Mesendoderm (in vitro differentiated cells): ENCODE data around the gene NCKAP1.

Experiments
- DNase-seq: peaks from one replicate; pipeline ENCODE4 v3.0.0; 2013
- H2AK5ac ChIP-seq: 2 replicates; pipeline ENCODE4 v1.6.1; 2013; ENCODE audit warnings: low read length, inconsistent platforms
- H2BK120ac ChIP-seq: 2 replicates; pipeline ENCODE4 v1.6.1; 2013; ENCODE audit warnings: low read depth, mild to moderate bottlenecking, low read length, moderate library complexity, mixed read lengths
- H2BK15ac ChIP-seq: replicated peaks from 2 replicates; pipeline ENCODE4 v1.6.1; 2013; ENCODE audit warnings: low read depth, mild to moderate bottlenecking, moderate library complexity
- H2BK5ac ChIP-seq: 2 replicates; pipeline ENCODE4 v1.6.1; 2013; ENCODE audit warnings: low read length, inconsistent platforms
- H3K18ac ChIP-seq: 2 replicates; pipeline ENCODE4 v1.6.1; 2013; ENCODE audit warnings: mild to moderate bottlenecking, low read length, mixed read lengths
- H3K23ac ChIP-seq: one replicate; pipeline ENCODE4 v1.6.1; 2013; ENCODE audit warnings: low read length
- H3K27ac ChIP-seq: 2 replicates; pipeline ENCODE4 v1.5.1; 2013; ENCODE audit warnings: low read depth, mild to moderate bottlenecking, inconsistent platforms, low read length, moderate library complexity
- H3K27me3 ChIP-seq: 2 replicates; pipeline ENCODE4 v1.6.1; 2013; ENCODE audit warnings: low read length, control low read depth, mild to moderate bottlenecking, inconsistent platforms; ENCODE audit not compliant: insufficient read depth, poor library complexity
- H3K36me3 ChIP-seq: 2 replicates; pipeline ENCODE4 v1.6.1; 2013; ENCODE audit warnings: low read length, inconsistent platforms; ENCODE audit not compliant: control insufficient read depth, insufficient read depth
- H3K4ac ChIP-seq: one replicate; pipeline ENCODE4 v1.6.1; 2013; ENCODE audit warnings: low read depth, mild to moderate bottlenecking, low read length, moderate library complexity
- H3K4me1 ChIP-seq: 2 replicates; pipeline ENCODE4 v1.6.1; 2013; ENCODE audit warnings: low read depth, low read length, inconsistent platforms; ENCODE audit not compliant: control insufficient read depth
- H3K4me2 ChIP-seq: 2 replicates; pipeline ENCODE4 v1.6.1; 2013; ENCODE audit warnings: low read length
- H3K4me3 ChIP-seq: 2 replicates; pipeline ENCODE4 v1.5.1; 2013; ENCODE audit warnings: mild to moderate bottlenecking, low read length
- H3K56ac ChIP-seq: one replicate; pipeline ENCODE4 v1.6.1; 2013; ENCODE audit warnings: low read length
- H3K79me1 ChIP-seq: 2 replicates; pipeline ENCODE4 v1.6.1; 2013; ENCODE audit warnings: low read length, inconsistent platforms
- H3K79me2 ChIP-seq: 2 replicates; pipeline ENCODE4 v1.6.1; 2013; ENCODE audit warnings: mild to moderate bottlenecking, low read length; ENCODE audit not compliant: control insufficient read depth, insufficient read depth
- H3K9ac ChIP-seq: 2 replicates; pipeline ENCODE4 v1.6.1; 2013; ENCODE audit warnings: low read length, inconsistent platforms
- H4K5ac ChIP-seq: one replicate; pipeline ENCODE4 v1.6.1; 2013; ENCODE audit warnings: low read length
- H4K8ac ChIP-seq: one replicate; pipeline ENCODE4 v1.6.1; 2013; ENCODE audit warnings: low read depth, mild to moderate bottlenecking, control low read depth, low read length, moderate library complexity
- WGBS: extraction: QIAGEN DNeasy Blood & Tissue Kit; methylation state at CpG from one replicate; pipeline ENCODE4 v1.1.7; 2013; ENCODE audit warnings: low lambda C conversion rate, missing lambda C conversion rate; ENCODE audit not compliant: insufficient coverage; ENCODE audit errors: extremely low coverage; 5-methylcytosine and 5-hydroxymethylcytosine counted together

Gene NCKAP1

GRCh38 chr2:182910965-182911364 lies 127.3 kb downstream of the NCKAP1 start:
- no peak overlapping the region for H3K23ac ChIP-seq
- no peak overlapping the region for H3K4me2 ChIP-seq
- H4K8ac ChIP-seq, result no peak overlapping the region
- no peaks in the 10 kb centered on the region for H3K4me1 ChIP-seq
- peaks cover 2% of the 10 kb centered on the region for H3K36me3 ChIP-seq
- no peaks in the 10 kb centered on the region for H3K79me2 ChIP-seq
- no peak overlapping the region for H3K18ac ChIP-seq
- no peak overlapping the region for H2AK5ac ChIP-seq
- whole genome bisulfite sequencing, result no CpG with 5 or more reads among the region's 1 CpG
- H3K4ac ChIP-seq, result no peak overlapping the region
- no peak overlapping the region for H2BK120ac ChIP-seq
- no peak overlapping the region for H3K9ac ChIP-seq
- H2BK5ac ChIP-seq, result no peak overlapping the region
- no peaks in the 10 kb centered on the region for H3K79me1 ChIP-seq
- DNase-seq, result no peak
- no peak overlapping the region for H3K27ac ChIP-seq
- no peak overlapping the region for H3K4me3 ChIP-seq
- no peaks in the 10 kb centered on the region for H3K27me3 ChIP-seq
- no peak overlapping the region for H4K5ac ChIP-seq
- no peak overlapping the region for H2BK15ac ChIP-seq
- no peak overlapping the region for H3K56ac ChIP-seq

GRCh38 chr2:182907081-182907830 lies 131.0 kb downstream of the NCKAP1 start:
- Histone ChIP-seq H3K56ac (no peak overlapping the region), H3K4me3 (no peak overlapping the region), H3K27ac (peak overlapping the region; percentile 65), H3K79me1 (no peaks in the 10 kb centered on the region), H3K4me2 (no peak overlapping the region), H3K4ac (no peak overlapping the region), H3K27me3 (no peaks in the 10 kb centered on the region), H2BK5ac (no peak overlapping the region), H3K18ac (no peak overlapping the region), H4K5ac (no peak overlapping the region), H2AK5ac (no peak overlapping the region), H3K36me3 (peaks cover 2% of the 10 kb centered on the region), H3K9ac (no peak overlapping the region), H3K79me2 (no peaks in the 10 kb centered on the region), H4K8ac (no peak overlapping the region), H3K4me1 (no peaks in the 10 kb centered on the region), H3K23ac (no peak overlapping the region), H2BK15ac (no peak overlapping the region), H2BK120ac (no peak overlapping the region)
- peak; percentile 90 for DNase-seq
- WGBS, result no CpG with 5 or more reads among the region's 7 CpGs

- H3K79me2 ChIP-seq, result no peaks in the 10 kb centered on the region
- H2AK5ac ChIP-seq, result no peak overlapping the region
- no peak overlapping the region for H2BK15ac ChIP-seq
- no peak for DNase-seq
- H2BK5ac ChIP-seq, result no peak overlapping the region
- H3K4me2 ChIP-seq, result no peak overlapping the region
- no peak overlapping the region for H3K4me3 ChIP-seq
- H3K4me1 ChIP-seq, result no peaks in the 10 kb centered on the region
- H4K8ac ChIP-seq, result no peak overlapping the region
- no peak overlapping the region for H3K56ac ChIP-seq
- H3K79me1 ChIP-seq, result no peaks in the 10 kb centered on the region
- H3K27ac ChIP-seq, result no peak overlapping the region
- no peak overlapping the region for H4K5ac ChIP-seq
- no peak overlapping the region for H3K9ac ChIP-seq
- H2BK120ac ChIP-seq, result no peak overlapping the region
- no peaks in the 10 kb centered on the region for H3K27me3 ChIP-seq
- H3K4ac ChIP-seq, result no peak overlapping the region
- H3K23ac ChIP-seq, result no peak overlapping the region
- peaks cover 3% of the 10 kb centered on the region for H3K36me3 ChIP-seq
- H3K18ac ChIP-seq, result no peak overlapping the region
These were observed 131.8 kb downstream of the NCKAP1 start for GRCh38 chr2:182906454-182906853.

GRCh38 chr2:182904844-182905243 lies 133.4 kb downstream of the NCKAP1 start:
- Histone ChIP-seq H3K4me1 (no peaks in the 10 kb centered on the region), H2BK15ac (no peak overlapping the region), H2AK5ac (no peak overlapping the region), H3K27ac (no peak overlapping the region), H3K18ac (no peak overlapping the region), H3K56ac (no peak overlapping the region), H3K27me3 (no peaks in the 10 kb centered on the region), H2BK120ac (no peak overlapping the region), H3K23ac (no peak overlapping the region), H3K79me2 (no peaks in the 10 kb centered on the region), H4K8ac (no peak overlapping the region), H3K4me3 (no peak overlapping the region), H3K9ac (no peak overlapping the region), H3K36me3 (peaks cover 1% of the 10 kb centered on the region), H3K4me2 (no peak overlapping the region), H3K4ac (no peak overlapping the region), H3K79me1 (no peaks in the 10 kb centered on the region), H2BK5ac (no peak overlapping the region), H4K5ac (no peak overlapping the region)
- WGBS, result no CpG with 5 or more reads among the region's 1 CpG
- DNase-seq, result no peak

GRCh38 chr2:182903566-182903965 lies 134.7 kb downstream of the NCKAP1 start:
- Histone ChIP-seq H2AK5ac (no peak overlapping the region), H3K9ac (no peak overlapping the region), H3K18ac (no peak overlapping the region), H4K8ac (no peak overlapping the region), H3K79me1 (no peaks in the 10 kb centered on the region), H3K27me3 (no peaks in the 10 kb centered on the region), H3K27ac (no peak overlapping the region), H4K5ac (no peak overlapping the region), H3K4me1 (no peaks in the 10 kb centered on the region), H2BK5ac (no peak overlapping the region), H3K23ac (no peak overlapping the region), H3K79me2 (no peaks in the 10 kb centered on the region), H3K4me3 (no peak overlapping the region), H3K56ac (no peak overlapping the region), H3K4ac (no peak overlapping the region), H3K4me2 (no peak overlapping the region), H3K36me3 (peaks cover 1% of the 10 kb centered on the region), H2BK120ac (no peak overlapping the region), H2BK15ac (no peak overlapping the region)
- no peak for DNase-seq
- WGBS, result no CpG with 5 or more reads among the region's 2 CpGs

GRCh38 chr2:182901748-182902147 lies 136.5 kb downstream of the NCKAP1 start:
- Histone ChIP-seq H2AK5ac (no peak overlapping the region), H2BK5ac (no peak overlapping the region), H3K9ac (no peak overlapping the region), H3K79me1 (no peaks in the 10 kb centered on the region), H2BK120ac (no peak overlapping the region), H3K4me1 (no peaks in the 10 kb centered on the region), H3K79me2 (no peaks in the 10 kb centered on the region), H3K36me3 (peaks cover 1% of the 10 kb centered on the region), H3K27me3 (no peaks in the 10 kb centered on the region), H3K27ac (no peak overlapping the region), H3K4ac (no peak overlapping the region), H3K4me2 (no peak overlapping the region), H2BK15ac (no peak overlapping the region), H4K8ac (no peak overlapping the region), H3K18ac (no peak overlapping the region), H3K56ac (no peak overlapping the region), H3K23ac (no peak overlapping the region), H3K4me3 (no peak overlapping the region), H4K5ac (no peak overlapping the region)
- no CpG with 5 or more reads among the region's 6 CpGs for WGBS
- no peak for DNase-seq
